Measurements from ENCODE around the gene TBC1D8B.

The TBC1D8B gene

DNA sequence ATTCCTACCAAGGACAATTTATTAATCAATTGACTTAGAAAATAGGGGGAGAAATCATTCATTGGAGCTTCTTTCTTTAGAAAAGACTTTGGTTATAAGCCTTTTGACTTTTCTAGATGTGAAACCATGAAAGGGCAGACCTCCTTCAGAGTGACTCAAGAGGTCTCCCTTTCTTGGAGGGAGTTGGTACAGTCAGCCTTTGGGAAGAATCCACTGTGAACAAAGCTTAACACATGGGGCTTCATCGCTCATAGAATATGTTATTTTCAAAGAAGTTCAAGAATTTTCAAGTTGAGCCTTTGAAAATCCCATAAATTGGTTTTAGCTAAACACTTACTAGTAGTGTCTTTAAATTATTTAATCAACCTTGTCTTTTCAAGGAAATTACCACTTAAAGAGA is 72.7 kb downstream of the TBC1D8B start:
- TF ChIP-seq, protein P1, sequence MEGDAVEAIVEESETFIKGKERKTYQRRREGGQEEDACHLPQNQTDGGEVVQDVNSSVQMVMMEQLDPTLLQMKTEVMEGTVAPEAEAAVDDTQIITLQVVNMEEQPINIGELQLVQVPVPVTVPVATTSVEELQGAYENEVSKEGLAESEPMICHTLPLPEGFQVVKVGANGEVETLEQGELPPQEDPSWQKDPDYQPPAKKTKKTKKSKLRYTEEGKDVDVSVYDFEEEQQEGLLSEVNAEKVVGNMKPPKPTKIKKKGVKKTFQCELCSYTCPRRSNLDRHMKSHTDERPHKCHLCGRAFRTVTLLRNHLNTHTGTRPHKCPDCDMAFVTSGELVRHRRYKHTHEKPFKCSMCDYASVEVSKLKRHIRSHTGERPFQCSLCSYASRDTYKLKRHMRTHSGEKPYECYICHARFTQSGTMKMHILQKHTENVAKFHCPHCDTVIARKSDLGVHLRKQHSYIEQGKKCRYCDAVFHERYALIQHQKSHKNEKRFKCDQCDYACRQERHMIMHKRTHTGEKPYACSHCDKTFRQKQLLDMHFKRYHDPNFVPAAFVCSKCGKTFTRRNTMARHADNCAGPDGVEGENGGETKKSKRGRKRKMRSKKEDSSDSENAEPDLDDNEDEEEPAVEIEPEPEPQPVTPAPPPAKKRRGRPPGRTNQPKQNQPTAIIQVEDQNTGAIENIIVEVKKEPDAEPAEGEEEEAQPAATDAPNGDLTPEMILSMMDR (conservative IDR thresholded peaks at IDR 0.05; ENCODE audit: low read length): no peak
- DNase-seq (ENCODE audit: low read depth): peak; percentile 44
- no peak overlapping the region for H3K4me3 ChIP-seq (ENCODE audit: low read length)

DNA sequence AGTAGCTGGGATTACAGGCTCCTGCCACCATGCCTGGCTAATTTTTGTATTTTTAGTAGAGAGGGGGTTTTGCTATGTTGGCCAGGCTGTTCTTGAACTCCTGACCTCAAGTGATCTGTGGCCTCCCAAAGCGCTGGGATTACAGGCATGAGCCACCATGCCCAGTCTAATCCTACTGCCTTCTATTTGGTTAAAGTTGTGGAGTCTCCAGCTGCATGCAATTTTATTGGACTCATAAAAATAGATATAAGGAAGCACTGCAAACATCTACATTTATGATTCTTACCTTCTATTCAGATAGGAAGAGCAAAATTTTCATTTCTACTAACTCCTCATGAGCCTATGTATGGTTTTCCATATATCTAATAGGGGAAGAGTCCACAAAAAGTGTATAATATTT is 87.0 kb downstream of the TBC1D8B start:
- DNase-seq (ENCODE audit: low read depth): no peak
- TF ChIP-seq, protein P1 (conservative IDR thresholded peaks at IDR 0.05; ENCODE audit: low read length): no peak
- no peak overlapping the region for H3K4me3 ChIP-seq (ENCODE audit: low read length)

DNA sequence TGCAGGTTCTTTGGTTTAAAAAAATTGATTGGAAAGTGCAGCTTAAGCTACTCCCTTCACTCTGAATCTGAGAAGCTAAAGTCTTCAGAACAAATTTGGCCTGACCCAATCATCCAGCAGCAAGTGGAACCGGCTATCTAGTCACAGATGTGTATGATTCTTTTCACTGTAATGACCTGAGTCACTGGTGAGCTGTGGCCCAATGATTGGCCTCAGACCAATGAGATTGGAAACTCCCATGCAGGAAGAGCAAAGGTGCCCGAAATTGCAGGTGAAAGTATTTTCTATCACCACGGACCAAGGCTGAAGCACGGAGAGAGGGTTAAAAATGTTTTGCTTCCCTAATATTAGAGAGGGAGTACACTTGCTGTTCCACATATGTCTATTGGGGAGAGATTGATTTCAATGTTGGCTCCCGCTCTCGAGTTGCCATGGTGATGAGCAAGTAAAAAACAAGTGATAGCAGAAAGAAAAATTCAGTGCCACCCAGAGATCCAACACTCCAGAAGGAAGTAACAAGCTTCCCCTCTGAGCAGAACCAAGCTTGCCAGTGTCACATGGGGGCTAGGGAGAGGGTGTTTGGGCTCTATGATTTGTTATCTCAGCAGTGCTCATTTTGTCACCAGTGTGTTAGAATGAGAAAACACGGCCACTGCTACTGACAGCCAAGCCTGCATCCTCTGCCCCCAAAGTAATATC is 89.4 kb downstream of the TBC1D8B start:
- no peak for DNase-seq (ENCODE audit: low read depth)
- TF ChIP-seq, protein P1 (conservative IDR thresholded peaks at IDR 0.05; ENCODE audit: low read length): no peak
- H3K4me3 ChIP-seq (ENCODE audit: low read length): no peak overlapping the region

DNA sequence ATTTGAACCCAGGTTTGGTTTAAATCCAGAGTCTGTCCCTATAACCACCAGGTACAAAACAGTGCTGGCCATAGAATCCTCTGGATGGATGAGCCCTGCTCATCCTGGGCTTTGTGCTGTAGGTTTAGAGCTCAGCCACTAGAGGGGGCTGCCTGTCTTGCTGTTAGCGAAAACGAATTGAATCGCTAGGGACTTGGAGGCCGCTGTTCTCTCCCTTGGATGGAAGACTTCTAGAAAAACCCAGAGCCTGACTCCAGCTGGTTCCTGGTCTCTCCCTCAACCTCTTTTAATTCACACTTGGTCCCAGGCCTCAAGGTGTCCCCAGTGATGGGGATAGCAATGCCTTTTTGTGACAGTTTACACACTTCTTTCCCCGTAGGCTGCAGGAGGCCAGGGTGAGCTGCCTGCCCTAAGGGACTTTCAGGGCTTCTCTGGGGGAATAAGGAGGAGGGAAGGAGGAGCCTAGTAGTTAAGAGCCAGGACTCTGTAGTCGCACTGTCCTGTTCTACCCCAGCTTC is 92.0 kb downstream of the TBC1D8B start:
- TF ChIP-seq, protein P1 (conservative IDR thresholded peaks at IDR 0.05; ENCODE audit: low read length): peak; percentile 80
- DNase-seq (ENCODE audit: low read depth): peak; percentile 70
- no peak overlapping the region for H3K4me3 ChIP-seq (ENCODE audit: low read length)

DNA sequence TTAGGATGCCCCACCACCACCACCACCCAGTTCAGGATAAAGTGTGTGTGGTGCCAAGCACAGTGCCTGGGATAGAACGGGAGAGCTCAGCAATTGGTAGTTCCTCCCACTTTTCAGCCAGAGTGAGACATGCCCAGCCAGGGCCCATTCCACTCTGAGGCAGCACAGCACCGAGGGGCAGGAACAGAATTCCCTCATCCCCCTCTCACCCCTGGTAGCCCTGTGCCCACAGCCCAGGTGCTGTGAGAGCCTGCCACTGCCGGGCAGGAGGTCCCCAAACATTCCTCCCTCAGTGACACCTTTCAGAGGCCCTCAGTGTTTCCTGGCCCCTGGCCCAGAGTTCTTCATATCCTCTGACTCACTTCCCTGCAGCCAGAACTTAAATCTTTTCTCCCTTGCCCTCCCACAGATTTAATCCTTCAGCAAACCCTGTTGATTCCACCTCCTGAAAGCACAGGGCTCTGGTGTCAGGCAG is 92.5 kb downstream of the TBC1D8B start:
- peak; percentile 59 for DNase-seq (ENCODE audit: low read depth)
- TF ChIP-seq, protein P1 (conservative IDR thresholded peaks at IDR 0.05; ENCODE audit: low read length): no peak
- H3K4me3 ChIP-seq (ENCODE audit: low read length): no peak overlapping the region

DNA sequence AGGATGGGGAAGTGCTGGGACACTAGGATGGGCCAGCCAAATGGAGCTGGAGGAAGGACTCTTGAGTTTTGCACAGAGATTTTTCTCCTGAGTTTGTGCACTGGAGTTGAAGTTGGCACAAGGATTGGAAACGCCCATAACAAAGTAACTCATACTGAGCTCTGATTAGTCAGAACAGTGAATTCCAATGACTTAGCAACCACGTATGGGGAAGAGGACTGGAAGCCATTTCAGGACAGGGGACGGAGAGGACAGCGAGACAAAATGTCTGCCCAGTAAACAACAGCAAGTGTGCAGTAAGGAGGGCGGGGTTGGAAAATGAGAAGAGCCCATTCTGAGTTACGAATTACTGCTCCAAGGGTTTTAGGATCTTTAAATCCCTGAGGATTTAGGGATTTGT is 94.8 kb downstream of the TBC1D8B start:
- peak; percentile 40 for DNase-seq (ENCODE audit: low read depth)
- TF ChIP-seq, protein P1 (conservative IDR thresholded peaks at IDR 0.05; ENCODE audit: low read length): no peak
- no peak overlapping the region for H3K4me3 ChIP-seq (ENCODE audit: low read length)

DNA sequence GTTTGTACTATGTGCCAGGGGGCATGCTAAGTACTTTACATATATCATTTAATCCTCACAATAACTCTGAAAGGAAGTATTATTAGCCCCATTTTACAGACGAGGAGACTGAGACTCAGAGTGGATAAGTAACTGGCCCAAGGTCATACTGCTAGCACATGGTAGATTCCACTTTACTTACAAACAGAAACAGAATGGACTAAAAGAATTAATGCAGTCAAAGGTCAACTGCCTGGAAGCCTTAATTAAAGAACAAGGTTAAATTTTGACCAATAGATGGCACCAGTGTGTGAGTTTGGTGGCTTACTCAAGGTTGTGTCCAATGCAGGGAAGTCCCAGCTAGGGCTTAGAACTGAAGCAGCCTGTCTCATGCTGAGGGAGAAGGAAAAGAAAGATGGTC is 96.0 kb downstream of the TBC1D8B start:
- no peak overlapping the region for H3K4me3 ChIP-seq (ENCODE audit: low read length)
- TF ChIP-seq, protein P1 (conservative IDR thresholded peaks at IDR 0.05; ENCODE audit: low read length): peak; percentile 35
- peak; percentile 42 for DNase-seq (ENCODE audit: low read depth)
